Calu3 (cell line): ENCODE measurements around the gene SBF1. TPM values are rescaled to one million over a fixed set of nuclear protein-coding genes. Genes with fewer than 3 reads are reported as not detected.

Experiments used
- BruUV-seq: library from RNA; stranded (reverse); fragments of 400-500 nt; replicated peaks from 2 replicates; lab custom pipeline; 2021; lab: Mats Ljungman, UMichigan
- CTCF ChIA-PET: fragments of 300-600 bp; sonication (Branson Sonifier 250); formaldehyde crosslinking; loops from one replicate; lab custom pipeline; 2022; ENCODE audit warnings: antibody characterized with exemption; lab: Charles Lee
- DNase-seq: peaks from one replicate; pipeline ENCODE4 v3.0.0; 2022
- H3K27ac Mint-ChIP-seq: one replicate; pipeline ENCODE4 v1.8.0; 2022; ENCODE audit warnings: mixed read lengths; ENCODE audit not compliant: unreplicated experiment
- H3K27me3 Mint-ChIP-seq: one replicate; pipeline ENCODE4 v1.8.0; 2022; ENCODE audit warnings: mixed read lengths; ENCODE audit not compliant: unreplicated experiment
- H3K36me3 Mint-ChIP-seq: one replicate; pipeline ENCODE4 v1.8.0; 2022; ENCODE audit warnings: mild to moderate bottlenecking, moderate library complexity, mixed read lengths; ENCODE audit not compliant: insufficient read depth, unreplicated experiment
- H3K4me1 Mint-ChIP-seq: one replicate; pipeline ENCODE4 v1.8.0; 2022; ENCODE audit warnings: mild to moderate bottlenecking, low read depth, mixed read lengths; ENCODE audit not compliant: unreplicated experiment
- H3K4me3 Mint-ChIP-seq: one replicate; pipeline ENCODE4 v1.8.0; 2022; ENCODE audit warnings: mild to moderate bottlenecking, low read depth, moderate library complexity, mixed read lengths; ENCODE audit not compliant: unreplicated experiment
- H3K9me3 Mint-ChIP-seq: one replicate; pipeline ENCODE4 v1.8.0; 2022; ENCODE audit warnings: low read depth, mixed read lengths; ENCODE audit not compliant: unreplicated experiment
- intact Hi-C: fragments of 100-400 bp; cut with micrococcal nuclease; formaldehyde crosslinking; loops from one replicate; pipeline ENCODE4 v1.10.0; 2022; ENCODE audit not compliant: unreplicated experiment
- total RNA-seq: library from RNA; stranded (reverse); gene quantifications from 2 replicates; pipeline ENCODE4 v1.2.3, GENCODE V29; 2022
- TF ChIP-seq, protein P1 (sequence below): fragments of 200-600 bp; IDR thresholded peaks from one replicate; pipeline ENCODE4 v1.8.0; 2022; ENCODE audit warnings: antibody characterized with exemption; ENCODE audit not compliant: unreplicated experiment

Gene SBF1
- total RNA-seq, 1 experiment from 2014 or later: 104 TPM

- DNase-seq: no peak
- H3K9me3 Mint-ChIP-seq: no peaks in the 10 kb centered on the region
- peaks cover 70% of the 10 kb centered on the region for H3K36me3 Mint-ChIP-seq
- BruUV-seq: no TSS peak
- H3K27me3 Mint-ChIP-seq: no peaks in the 10 kb centered on the region
- intact Hi-C loops: no loop called here
- H3K4me1 Mint-ChIP-seq: peaks cover 42% of the 10 kb centered on the region
- H3K4me3 Mint-ChIP-seq: no peak overlapping the region
- H3K27ac Mint-ChIP-seq: no peak overlapping the region
- TF ChIP-seq, protein P1, sequence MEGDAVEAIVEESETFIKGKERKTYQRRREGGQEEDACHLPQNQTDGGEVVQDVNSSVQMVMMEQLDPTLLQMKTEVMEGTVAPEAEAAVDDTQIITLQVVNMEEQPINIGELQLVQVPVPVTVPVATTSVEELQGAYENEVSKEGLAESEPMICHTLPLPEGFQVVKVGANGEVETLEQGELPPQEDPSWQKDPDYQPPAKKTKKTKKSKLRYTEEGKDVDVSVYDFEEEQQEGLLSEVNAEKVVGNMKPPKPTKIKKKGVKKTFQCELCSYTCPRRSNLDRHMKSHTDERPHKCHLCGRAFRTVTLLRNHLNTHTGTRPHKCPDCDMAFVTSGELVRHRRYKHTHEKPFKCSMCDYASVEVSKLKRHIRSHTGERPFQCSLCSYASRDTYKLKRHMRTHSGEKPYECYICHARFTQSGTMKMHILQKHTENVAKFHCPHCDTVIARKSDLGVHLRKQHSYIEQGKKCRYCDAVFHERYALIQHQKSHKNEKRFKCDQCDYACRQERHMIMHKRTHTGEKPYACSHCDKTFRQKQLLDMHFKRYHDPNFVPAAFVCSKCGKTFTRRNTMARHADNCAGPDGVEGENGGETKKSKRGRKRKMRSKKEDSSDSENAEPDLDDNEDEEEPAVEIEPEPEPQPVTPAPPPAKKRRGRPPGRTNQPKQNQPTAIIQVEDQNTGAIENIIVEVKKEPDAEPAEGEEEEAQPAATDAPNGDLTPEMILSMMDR: no peak
- CTCF ChIA-PET: no interaction called here
Observed at GRCh38 chr22:50471962-50472361, 2.9 kb downstream of the SBF1 start.

- BruUV-seq: no TSS peak
- H3K4me1 Mint-ChIP-seq: peaks cover 42% of the 10 kb centered on the region
- H3K4me3 Mint-ChIP-seq: peak overlapping the region; percentile 57
- no peaks in the 10 kb centered on the region for H3K9me3 Mint-ChIP-seq
- DNase-seq: no peak
- CTCF ChIA-PET: no interaction called here
- no peaks in the 10 kb centered on the region for H3K27me3 Mint-ChIP-seq
- peak overlapping the region; percentile 61 for H3K27ac Mint-ChIP-seq
- intact Hi-C loops: no loop called here
- H3K36me3 Mint-ChIP-seq: peaks cover 76% of the 10 kb centered on the region
- TF ChIP-seq, protein P1: no peak
Observed at GRCh38 chr22:50471197-50471847, 3.5 kb downstream of the SBF1 start.

DNA sequence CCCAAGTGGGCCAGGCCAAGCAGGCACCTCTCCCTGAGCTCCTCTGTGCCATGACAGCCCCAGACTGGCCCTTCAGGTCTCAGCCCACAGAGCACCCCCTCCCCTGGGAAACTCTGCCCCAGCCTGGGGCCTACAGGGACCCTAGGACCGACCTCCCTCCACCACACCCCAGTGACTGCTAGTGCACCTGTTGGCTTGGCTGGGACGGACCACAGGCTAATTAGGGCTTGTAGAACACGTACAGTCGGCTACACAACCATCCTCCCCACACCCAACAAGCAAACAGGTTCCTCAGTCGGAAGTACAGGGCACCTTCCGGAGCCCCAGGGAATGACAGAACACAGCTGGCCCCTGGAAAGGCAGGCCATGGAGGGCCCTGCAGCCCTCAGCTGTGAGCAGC is 4.3 kb downstream of the SBF1 start:
- peak overlapping the region; percentile 61 for H3K27ac Mint-ChIP-seq
- no TSS peak for BruUV-seq
- H3K27me3 Mint-ChIP-seq: no peaks in the 10 kb centered on the region
- DNase-seq: no peak
- H3K9me3 Mint-ChIP-seq: no peaks in the 10 kb centered on the region
- TF ChIP-seq, protein P1: no peak
- peaks cover 83% of the 10 kb centered on the region for H3K36me3 Mint-ChIP-seq
- H3K4me1 Mint-ChIP-seq: peaks cover 42% of the 10 kb centered on the region
- CTCF ChIA-PET: interaction anchor here (0.7 to 1.6 kb wide), 6 partner anchors 9 to 150 kb away, joined by 3 to 6 read pairs (median 4); no protein-coding TSS in a partner anchor
- intact Hi-C loops: no loop called here
- H3K4me3 Mint-ChIP-seq: peak overlapping the region; percentile 57

- peak; percentile 94 for DNase-seq
- TF ChIP-seq, protein P1: no peak
- Mint-ChIP-seq H3K36me3 (peaks cover 74% of the 10 kb centered on the region), H3K9me3 (no peaks in the 10 kb centered on the region), H3K27ac (peak overlapping the region; percentile 61), H3K4me3 (peak overlapping the region; percentile 57), H3K27me3 (no peaks in the 10 kb centered on the region), H3K4me1 (peaks cover 42% of the 10 kb centered on the region)
- CTCF ChIA-PET: interaction anchor here (0.5 to 1.6 kb wide), 8 partner anchors 10 to 151 kb away, joined by 3 to 6 read pairs (median 4); no protein-coding TSS in a partner anchor
- no TSS peak for BruUV-seq
- intact Hi-C loops: no loop called here
Observed at GRCh38 chr22:50469377-50470305, 5.2 kb downstream of the SBF1 start.
